Kidney (tissue), 14 donors: Measurements from ENCODE around the gene CD3D. TPM values are rescaled to one million over a fixed set of nuclear protein-coding genes. Genes with fewer than 3 reads are reported as not detected.

ENCODE experiments used
- DNase-seq, 5 donors: peaks; one replicate each; pipeline ENCODE4 v3.0.0-alpha.2; 2013 to 2020
- FAIRE-seq: peaks from 2 replicates; lab custom pipeline; 2012; peaks lifted over from hg19 to GRCh38; lab: Jason Lieb, UNC
- H3K27ac ChIP-seq, 2 donors: one replicate each; pipeline ENCODE4 v1.7.0; 2013; ENCODE audit warnings: low read depth in 2 of 2, low read length in 2 of 2, inconsistent platforms in 1 of 2
- H3K27me3 ChIP-seq: one replicate; pipeline ENCODE4 v1.7.1; 2013; ENCODE audit warnings: low read length, inconsistent platforms; ENCODE audit not compliant: control insufficient read depth, insufficient read depth
- H3K36me3 ChIP-seq, 3 donors: one replicate each; pipeline versions ENCODE4 v1.7.0 to v1.7.1; 2013; ENCODE audit warnings: low read length in 3 of 3, control low read depth in 1 of 3, inconsistent platforms in 1 of 3; ENCODE audit not compliant: insufficient read depth in 3 of 3, control insufficient read depth in 2 of 3
- H3K4me1 ChIP-seq, 3 donors: one replicate each; pipeline versions ENCODE4 v1.7.0 to v1.7.1; 2013; ENCODE audit warnings: low read length in 3 of 3, inconsistent platforms in 1 of 3, low read depth in 1 of 3; ENCODE audit not compliant: control insufficient read depth in 2 of 3, insufficient read depth in 2 of 3
- H3K4me3 ChIP-seq, 3 donors: one replicate each; pipeline versions ENCODE4 v1.7.0 to v1.8.1; 2013; ENCODE audit warnings: low read length in 3 of 3, control low read depth in 1 of 3, inconsistent platforms in 1 of 3
- H3K9ac ChIP-seq, 3 donors: one replicate each; pipeline versions ENCODE4 v1.7.0 to v1.7.1; 2013; ENCODE audit warnings: low read length in 3 of 3, control low read depth in 1 of 3, inconsistent platforms in 1 of 3
- H3K9me3 ChIP-seq, 3 donors: one replicate each; pipeline versions ENCODE4 v1.7.0 to v1.7.1; 2013; ENCODE audit warnings: low read length in 3 of 3, control low read depth in 1 of 3, inconsistent platforms in 1 of 3; ENCODE audit not compliant: control insufficient read depth in 2 of 3, insufficient read depth in 1 of 3
- CTCF ChIP-seq: IDR thresholded peaks from 3 replicates; pipeline ENCODE4 v1.5.1; 2012; ENCODE audit warnings: mild to moderate bottlenecking, moderate library complexity, borderline replicate concordance; ENCODE audit not compliant: insufficient read depth; ENCODE audit errors: extremely low read depth
- intact Hi-C: fragments of 100-400 bp; cut with DNase I; formaldehyde crosslinking; loops from one replicate; pipeline ENCODE4 v1.11.1; 2022
- polyA plus RNA-seq: library from polyadenylated mRNA; stranded (reverse); fragments of 350-450 nt; fragmentation: Illumina TruSeq; extraction: RNeasy Lipid Tissue Mini Kit (QIAGEN cat#74804); gene quantifications from one replicate; pipeline ENCODE4 v1.2.3, GENCODE V29; 2014; ENCODE audit warnings: low read depth, low replicate concordance; ENCODE audit not compliant: insufficient read depth
- total RNA-seq: library from RNA; stranded (reverse); fragmentation: NEBNext Ultra II Directional; extraction: Animal tissue kit (Norgen Biotek cat#: 25700); gene quantifications from one replicate; pipeline ENCODE4 v1.2.1, GENCODE V29; 2021
- donor health status: control.
- donor health status: control.
- donor health status: control.
- donor health status: control.
- donor health status: control.
- donor health status: DM: yes; HTN: yes; CAD: no.
- donor health status: Normal renal cell carcinoma (clear cell type).

The CD3D gene
- total and polyA plus RNA-seq, 2 donors from 2014 or later, result 1.4 to 8.7 TPM

DNA sequence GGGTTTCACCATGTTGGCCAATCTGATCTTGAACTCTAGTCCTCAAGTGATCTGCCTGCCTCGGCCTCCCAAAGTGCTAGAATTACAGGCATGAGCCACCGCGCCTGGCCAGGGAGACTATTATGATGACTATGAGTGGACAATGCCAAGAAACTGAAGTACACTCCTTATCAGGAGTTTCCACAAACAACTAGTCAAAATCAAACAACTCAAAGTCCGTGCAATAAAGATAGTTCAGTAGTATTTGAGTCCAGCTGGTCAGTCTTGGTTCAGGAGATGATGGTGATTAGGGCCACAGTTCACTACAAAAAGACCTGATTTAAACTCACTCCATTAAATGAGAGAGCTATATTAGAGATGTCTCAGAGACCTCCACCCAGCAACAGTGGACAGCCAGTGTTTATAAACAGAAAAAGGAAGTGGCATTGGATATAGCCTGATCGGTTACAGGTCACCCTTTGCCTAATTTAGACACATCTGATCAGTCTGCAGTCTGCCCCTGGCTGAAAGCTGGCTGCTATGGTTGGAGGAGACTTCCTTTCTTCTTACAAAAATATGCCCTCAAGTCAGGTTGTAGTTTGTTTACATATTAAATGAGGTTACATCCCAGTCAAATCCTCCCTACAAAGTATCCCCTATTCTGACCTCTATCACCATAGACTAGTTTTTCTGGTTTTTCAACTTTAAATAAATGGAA, 21.0 kb downstream of the CD3D start:
- no peak overlapping the region for H3K9ac ChIP-seq
- no peaks in the 10 kb centered on the region for H3K36me3 ChIP-seq
- peaks cover 0 to 5% (median 0%) of the 10 kb centered on the region in 3 donors for H3K4me1 ChIP-seq
- H3K4me3 ChIP-seq, result no peak overlapping the region
- FAIRE-seq, result no peak
- H3K27ac ChIP-seq, result no peak overlapping the region
- no peaks in the 10 kb centered on the region for H3K9me3 ChIP-seq
- intact Hi-C loops, result no loop called here
- H3K27me3 ChIP-seq, result no peaks in the 10 kb centered on the region
- no peak for TF ChIP-seq CTCF
- DNase-seq, result peak in 2 of 5 donors; percentile 4 to 7

DNA sequence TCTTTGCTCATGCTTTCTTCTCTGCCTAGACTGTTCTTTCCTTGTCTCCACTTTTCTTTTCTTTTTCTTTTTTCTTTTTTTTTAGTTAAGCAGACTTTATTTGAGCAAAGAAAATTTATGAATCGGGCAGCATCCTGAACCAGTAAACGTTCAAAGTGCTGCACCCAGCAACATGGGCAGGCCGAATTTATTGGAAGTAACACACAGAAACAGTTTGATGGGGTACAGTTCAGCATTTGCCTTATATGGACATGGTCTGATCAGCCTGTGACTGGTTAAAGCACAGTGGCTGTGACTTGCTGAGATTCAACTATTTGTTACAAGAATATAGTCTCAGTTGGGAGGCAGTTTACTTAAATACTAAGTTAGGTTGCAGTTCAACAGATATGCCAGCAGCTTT, 22.0 kb downstream of the CD3D start:
- Histone ChIP-seq H3K9ac (no peak overlapping the region), H3K36me3 (no peaks in the 10 kb centered on the region), H3K27me3 (no peaks in the 10 kb centered on the region), H3K9me3 (no peaks in the 10 kb centered on the region), H3K4me1 (peaks cover 0 to 5% (median 0%) of the 10 kb centered on the region in 3 donors), H3K27ac (no peak overlapping the region), H3K4me3 (no peak overlapping the region)
- DNase-seq (no peak), FAIRE-seq (no peak)
- intact Hi-C loops, result no loop called here
- TF ChIP-seq CTCF, result no peak

DNA sequence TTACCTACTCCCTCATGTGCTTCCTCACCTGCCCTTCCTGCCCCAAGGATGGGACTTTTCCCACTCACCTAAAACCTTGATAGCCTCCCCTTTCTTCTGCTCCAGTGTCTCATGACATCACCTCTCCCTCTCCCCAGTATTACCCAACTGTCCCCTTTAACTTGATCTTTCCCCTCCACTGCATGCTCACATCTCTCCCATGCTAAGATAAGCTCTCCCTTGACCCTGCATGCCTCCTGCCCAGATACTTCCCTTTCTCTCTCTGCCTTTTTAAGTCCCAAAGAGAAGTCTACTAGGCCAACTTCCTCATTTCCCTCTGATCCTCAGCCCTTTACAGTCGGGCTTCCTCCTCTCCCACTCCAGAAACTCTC, 23.2 kb downstream of the CD3D start:
- H3K27ac ChIP-seq, result no peak overlapping the region
- peaks cover 0 to 5% (median 0%) of the 10 kb centered on the region in 3 donors for H3K4me1 ChIP-seq
- FAIRE-seq, result no peak

More for the DNA sequence above, 23.2 kb downstream of the CD3D start:
- Histone ChIP-seq H3K9me3 (no peaks in the 10 kb centered on the region), H3K9ac (no peak overlapping the region), H3K4me3 (no peak overlapping the region), H3K36me3 (no peaks in the 10 kb centered on the region), H3K27me3 (no peaks in the 10 kb centered on the region)
- no peak for TF ChIP-seq CTCF
- intact Hi-C loops, result no loop called here
- DNase-seq, result no peak
